GM12873 (cell line): ENCODE data around the gene ST6GAL1.

Experiments
- TF ChIP-seq, protein P1 (sequence below): IDR thresholded peaks from 2 replicates; pipeline ENCODE4 v1.5.1; 2012; ENCODE audit warnings: low read depth, mild to moderate bottlenecking, moderate library complexity, low read length, control low read depth; ENCODE audit not compliant: insufficient read depth; ENCODE audit errors: missing control alignments

Gene ST6GAL1

GRCh38 chr3:186984064-186984463, 53.7 kb downstream of the ST6GAL1 start:
- TF ChIP-seq, protein P1, sequence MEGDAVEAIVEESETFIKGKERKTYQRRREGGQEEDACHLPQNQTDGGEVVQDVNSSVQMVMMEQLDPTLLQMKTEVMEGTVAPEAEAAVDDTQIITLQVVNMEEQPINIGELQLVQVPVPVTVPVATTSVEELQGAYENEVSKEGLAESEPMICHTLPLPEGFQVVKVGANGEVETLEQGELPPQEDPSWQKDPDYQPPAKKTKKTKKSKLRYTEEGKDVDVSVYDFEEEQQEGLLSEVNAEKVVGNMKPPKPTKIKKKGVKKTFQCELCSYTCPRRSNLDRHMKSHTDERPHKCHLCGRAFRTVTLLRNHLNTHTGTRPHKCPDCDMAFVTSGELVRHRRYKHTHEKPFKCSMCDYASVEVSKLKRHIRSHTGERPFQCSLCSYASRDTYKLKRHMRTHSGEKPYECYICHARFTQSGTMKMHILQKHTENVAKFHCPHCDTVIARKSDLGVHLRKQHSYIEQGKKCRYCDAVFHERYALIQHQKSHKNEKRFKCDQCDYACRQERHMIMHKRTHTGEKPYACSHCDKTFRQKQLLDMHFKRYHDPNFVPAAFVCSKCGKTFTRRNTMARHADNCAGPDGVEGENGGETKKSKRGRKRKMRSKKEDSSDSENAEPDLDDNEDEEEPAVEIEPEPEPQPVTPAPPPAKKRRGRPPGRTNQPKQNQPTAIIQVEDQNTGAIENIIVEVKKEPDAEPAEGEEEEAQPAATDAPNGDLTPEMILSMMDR: no peak

GRCh38 chr3:186985661-186986364, 55.5 kb downstream of the ST6GAL1 start:
- TF ChIP-seq, protein P1: no peak

GRCh38 chr3:186986406-186986805, 56.1 kb downstream of the ST6GAL1 start:
- TF ChIP-seq, protein P1: no peak

DNA sequence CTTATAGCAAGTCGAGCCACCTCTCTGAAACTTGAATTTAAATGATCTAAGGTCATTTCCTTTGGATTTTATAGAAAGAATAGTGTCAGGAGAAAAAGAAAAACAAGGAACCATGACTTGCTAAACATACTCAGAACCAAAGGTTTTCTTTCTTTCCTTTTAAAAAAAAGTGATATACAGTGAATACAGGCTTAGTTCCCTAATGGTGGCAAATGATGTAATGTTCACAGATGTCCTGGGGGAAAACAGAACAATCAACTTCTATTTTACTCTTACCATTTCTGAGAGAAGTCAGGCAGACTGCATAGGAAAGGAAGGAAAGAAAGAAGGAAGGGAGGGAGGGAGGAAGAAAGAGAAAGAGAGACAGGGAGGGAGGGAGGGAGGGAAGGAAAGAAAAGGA, 56.5 kb downstream of the ST6GAL1 start:
- TF ChIP-seq, protein P1: no peak

DNA sequence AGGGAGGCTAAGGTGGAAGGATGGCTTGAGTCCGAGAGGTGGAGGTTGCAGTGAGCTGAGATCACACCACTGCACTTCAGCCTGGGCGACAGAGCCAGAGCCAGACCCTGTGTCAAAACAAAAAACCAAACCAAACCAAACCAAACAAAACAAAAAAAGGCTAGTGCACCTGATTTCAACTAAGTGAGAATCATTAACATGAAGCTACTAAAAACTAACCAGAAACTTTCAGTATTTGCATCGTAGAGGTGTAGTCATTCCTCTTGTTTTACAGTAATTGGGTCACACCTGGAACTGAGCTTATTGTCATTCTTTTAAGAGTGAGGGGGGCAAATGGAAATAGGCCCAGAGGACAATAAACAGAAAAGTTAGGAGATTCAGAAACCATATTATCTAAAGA, 58.5 kb downstream of the ST6GAL1 start:
- TF ChIP-seq, protein P1: no peak

- TF ChIP-seq, protein P1: no peak
Observed at GRCh38 chr3:186989429-186989828, 59.1 kb downstream of the ST6GAL1 start.

DNA sequence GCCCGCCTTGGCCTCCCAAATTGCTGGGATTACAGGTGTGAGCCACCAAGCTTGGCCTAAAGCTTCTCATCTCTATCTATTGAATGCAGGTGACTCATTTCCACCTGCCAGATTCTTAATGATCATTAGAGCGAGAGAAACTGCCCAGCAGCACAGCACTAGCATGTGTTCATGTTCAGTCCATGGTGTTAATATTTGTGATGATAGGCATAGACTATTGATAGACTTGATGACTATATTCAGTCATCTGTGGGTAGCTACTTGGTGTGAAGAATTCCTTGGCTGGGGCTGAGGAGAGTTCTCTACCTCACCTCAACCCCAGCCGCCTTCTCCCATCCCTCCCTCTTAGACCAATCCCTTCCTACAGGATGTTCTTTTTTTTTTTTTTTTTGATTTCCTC, 60.0 kb downstream of the ST6GAL1 start:
- TF ChIP-seq, protein P1: no peak
